GM18505 (cell line): ENCODE results near the gene LSP1.
A peak's percentile ranks its signal among the peaks of the same experiment; 100 is the strongest.
"Not testable (repeated sequence)": the region's sequence is repeated elsewhere in the genome, so short reads cannot be mapped to it uniquely, and the experiment has no call there.

Experiments
- ATAC-seq: cut with Tn5 transposase; IDR thresholded peaks from one replicate; pipeline ENCODE4 v1.9.1; 2021; ENCODE audit not compliant: unreplicated experiment
- POLR2A ChIP-seq: IDR thresholded peaks from 4 replicates; pipeline ENCODE4 v1.6.1; 2011; ENCODE audit warnings: borderline replicate concordance; ENCODE audit not compliant: insufficient read depth, insufficient read length; ENCODE audit errors: extremely low read depth

Gene LSP1

GRCh38 chr11:1852877-1853276 is at the start of gene LSP1:
TSS of gene LSP1 (plus strand) at chr11:1853084. CDS start at chr11:1853145, 61 bp downstream.
- peak; percentile 88 for TF ChIP-seq POLR2A
- ATAC-seq: peak; percentile 35

- no peak for TF ChIP-seq POLR2A
- no peak for ATAC-seq
Observed at GRCh38 chr11:1803246-1803645, 49.6 kb upstream of the LSP1 start.

GRCh38 chr11:1803835-1804519 is 48.9 kb upstream of the LSP1 start:
- not testable (repeated sequence) for ATAC-seq

- ATAC-seq: no peak
- no peak for TF ChIP-seq POLR2A
Observed at GRCh38 chr11:1805525-1805924, 47.4 kb upstream of the LSP1 start.

- no peak for TF ChIP-seq POLR2A
- no peak for ATAC-seq
Observed at GRCh38 chr11:1807264-1807995, 45.5 kb upstream of the LSP1 start.

- no peak for TF ChIP-seq POLR2A
- ATAC-seq: no peak
Observed at GRCh38 chr11:1810761-1811160, 42.1 kb upstream of the LSP1 start.

GRCh38 chr11:1812274-1812673 is 40.6 kb upstream of the LSP1 start:
- no peak for TF ChIP-seq POLR2A
- ATAC-seq: no peak

GRCh38 chr11:1812801-1813200 is 40.1 kb upstream of the LSP1 start:
- no peak for TF ChIP-seq POLR2A
- ATAC-seq: no peak

- ATAC-seq: not testable (repeated sequence)
Observed at GRCh38 chr11:1813356-1813755, 39.5 kb upstream of the LSP1 start.

GRCh38 chr11:1814691-1815090 is 38.2 kb upstream of the LSP1 start:
- ATAC-seq: no peak
- no peak for TF ChIP-seq POLR2A

GRCh38 chr11:1815311-1815710 is 37.6 kb upstream of the LSP1 start:
- no peak for ATAC-seq
- TF ChIP-seq POLR2A: no peak

- no peak for ATAC-seq
- TF ChIP-seq POLR2A: no peak
Observed at GRCh38 chr11:1815751-1816150, 37.1 kb upstream of the LSP1 start.

- no peak for ATAC-seq
- no peak for TF ChIP-seq POLR2A
Observed at GRCh38 chr11:1817000-1817399, 35.9 kb upstream of the LSP1 start.

- ATAC-seq: no peak
- no peak for TF ChIP-seq POLR2A
Observed at GRCh38 chr11:1817511-1817910, 35.4 kb upstream of the LSP1 start.

GRCh38 chr11:1819074-1819473 is 33.8 kb upstream of the LSP1 start:
- no peak for ATAC-seq
- TF ChIP-seq POLR2A: no peak
